Measurements from ENCODE around the gene ANKRA2. TPM values are rescaled to one million over a fixed set of nuclear protein-coding genes. Genes with fewer than 3 reads are reported as not detected.
A peak's percentile ranks its signal among the peaks of the same experiment; 100 is the strongest.

The ANKRA2 gene
- total and polyA plus RNA-seq, 7 donors: 14.9 to 33.5 (median 23.8) TPM

GRCh38 chr5:73606206-73606753, 40.8 kb upstream of the ANKRA2 start:
- no peak overlapping the region for H3K4me3 ChIP-seq

GRCh38 chr5:73605223-73606087, 40.0 kb upstream of the ANKRA2 start:
- Histone ChIP-seq H3K4me1 (no peaks in the 10 kb centered on the region), H3K9me3 (peaks cover 0 to 6% (median 0%) of the 10 kb centered on the region in 4 donors), H3K27me3 (no peaks in the 10 kb centered on the region), H3K27ac (no peak overlapping the region), H3K36me3 (no peaks in the 10 kb centered on the region), H3K4me3 (no peak overlapping the region)
- WGBS, 2 donors: 19 to 66% methylated on average over 8 of the region's 8 CpGs
- TF ChIP-seq CTCF (IDR thresholded peaks at IDR 0.05): no peak
- TF ChIP-seq EP300 (IDR thresholded peaks at IDR 0.05): no peak
- no peak for TF ChIP-seq POLR2AphosphoS5 (IDR thresholded peaks at IDR 0.05)
- TF ChIP-seq POLR2A (IDR thresholded peaks at IDR 0.05): no peak
- intact Hi-C loops (cut with DNase I): no loop called here
- no peak for DNase-seq

More at GRCh38 chr5:73606206-73606753, 40.8 kb upstream of the ANKRA2 start:
- TF ChIP-seq POLR2AphosphoS5 (IDR thresholded peaks at IDR 0.05) (no peak), CTCF (IDR thresholded peaks at IDR 0.05) (no peak), POLR2A (IDR thresholded peaks at IDR 0.05) (no peak), EP300 (IDR thresholded peaks at IDR 0.05) (no peak)
- Histone ChIP-seq H3K27me3 (no peaks in the 10 kb centered on the region), H3K27ac (no peak overlapping the region), H3K4me1 (no peaks in the 10 kb centered on the region), H3K36me3 (no peaks in the 10 kb centered on the region), H3K9me3 (peaks cover 0 to 6% (median 0%) of the 10 kb centered on the region in 4 donors)
- DNase-seq: no peak
- 46 to 57% methylated on average over 3 of the region's 3 CpGs for WGBS, 2 donors
- intact Hi-C loops (cut with DNase I): no loop called here

GRCh38 chr5:73603998-73604397, 38.6 kb upstream of the ANKRA2 start:
- DNase-seq: no peak
- Histone ChIP-seq H3K4me1 (no peaks in the 10 kb centered on the region), H3K27ac (no peak overlapping the region), H3K36me3 (no peaks in the 10 kb centered on the region), H3K9me3 (peaks cover 0 to 6% (median 0%) of the 10 kb centered on the region in 4 donors), H3K4me3 (no peak overlapping the region), H3K27me3 (no peaks in the 10 kb centered on the region)
- 89 to 94% methylated on average over 5 of the region's 5 CpGs for WGBS, 2 donors
- no peak for TF ChIP-seq CTCF (IDR thresholded peaks at IDR 0.05)
- no peak for TF ChIP-seq POLR2A (IDR thresholded peaks at IDR 0.05)
- no peak for TF ChIP-seq EP300 (IDR thresholded peaks at IDR 0.05)
- TF ChIP-seq POLR2AphosphoS5 (IDR thresholded peaks at IDR 0.05): no peak
- intact Hi-C loops (cut with DNase I): no loop called here

- H3K27ac ChIP-seq: no peak overlapping the region
- H3K36me3 ChIP-seq: no peaks in the 10 kb centered on the region
- no peak for DNase-seq
- intact Hi-C loops (cut with DNase I): no loop called here
- H3K4me1 ChIP-seq: no peaks in the 10 kb centered on the region
- H3K4me3 ChIP-seq: no peak overlapping the region
- TF ChIP-seq POLR2A (IDR thresholded peaks at IDR 0.05): no peak
- H3K9me3 ChIP-seq: peaks cover 0 to 6% (median 0%) of the 10 kb centered on the region in 4 donors
- H3K27me3 ChIP-seq: no peaks in the 10 kb centered on the region
- WGBS, 2 donors: 74 to 89% methylated on average over 3 of the region's 3 CpGs
Observed at GRCh38 chr5:73599380-73599779, 33.9 kb upstream of the ANKRA2 start.

- H3K4me3 ChIP-seq: no peak overlapping the region
Observed at GRCh38 chr5:73596705-73597328, 31.4 kb upstream of the ANKRA2 start.

More at GRCh38 chr5:73596705-73597328, 31.4 kb upstream of the ANKRA2 start:
- TF ChIP-seq POLR2AphosphoS5 (IDR thresholded peaks at IDR 0.05): no peak
- peak in 2 of 4 experiments; percentile 8 to 25 for TF ChIP-seq CTCF (IDR thresholded peaks at IDR 0.05)
- TF ChIP-seq POLR2A (IDR thresholded peaks at IDR 0.05): no peak
- Histone ChIP-seq H3K27me3 (no peaks in the 10 kb centered on the region), H3K4me1 (peaks cover 0 to 6% (median 0%) of the 10 kb centered on the region in 4 donors), H3K27ac (no peak overlapping the region), H3K9me3 (peaks cover 0 to 3% (median 0%) of the 10 kb centered on the region in 4 donors), H3K36me3 (no peaks in the 10 kb centered on the region)
- intact Hi-C loops (cut with DNase I): no loop called here
- no peak for DNase-seq

Data from sigmoid colon (tissue), 7 donors.